ENCODE data around the gene NANP.

GRCh38 chr20:25600632-25601031, 23.2 kb downstream of the NANP start:
- TF ChIP-seq CTCF (IDR thresholded peaks at IDR 0.05) = no peak
- no peak for TF ChIP-seq POLR2AphosphoS5 (IDR thresholded peaks at IDR 0.05)
- no peak for TF ChIP-seq POLR2A (IDR thresholded peaks at IDR 0.05)

All from suprapubic skin (tissue), 4 donors.